GM19463 (cell line): Measurements from ENCODE around the gene THRB.

ENCODE experiments used
- ATAC-seq: cut with Tn5 transposase; IDR thresholded peaks from one replicate; pipeline ENCODE4 v1.9.1; 2021; ENCODE audit warnings: mild to moderate bottlenecking, moderate library complexity; ENCODE audit not compliant: unreplicated experiment

Gene THRB

GRCh38 chr3:24494618-24495325 lies at the start of gene THRB:
Gene THRB (minus strand): TSS chr3:24494850.
- peak; percentile 42 for ATAC-seq

- ATAC-seq, result no peak
These were observed 47.3 kb upstream of the THRB start for GRCh38 chr3:24541935-24542334.

- ATAC-seq, result no peak
These were observed 46.2 kb upstream of the THRB start for GRCh38 chr3:24540821-24541220.

GRCh38 chr3:24539699-24540098 lies 45.0 kb upstream of the THRB start:
- ATAC-seq, result no peak

- ATAC-seq, result no peak
These were observed 44.2 kb upstream of the THRB start for GRCh38 chr3:24538891-24539290.

- ATAC-seq, result no peak
These were observed 39.0 kb upstream of the THRB start for GRCh38 chr3:24533561-24534193.

- ATAC-seq, result no peak
These were observed 35.8 kb upstream of the THRB start for GRCh38 chr3:24530471-24530870.

- ATAC-seq, result no peak
These were observed 34.6 kb upstream of the THRB start for GRCh38 chr3:24529210-24529609.

GRCh38 chr3:24526640-24527212 lies 32.1 kb upstream of the THRB start:
- ATAC-seq, result no peak

- ATAC-seq, result no peak
These were observed 30.9 kb upstream of the THRB start for GRCh38 chr3:24525557-24525956.

- no peak for ATAC-seq
These were observed 30.4 kb upstream of the THRB start for GRCh38 chr3:24525022-24525421.

- ATAC-seq, result no peak
These were observed 29.5 kb upstream of the THRB start for GRCh38 chr3:24523988-24524727.

- ATAC-seq, result no peak
These were observed 28.6 kb upstream of the THRB start for GRCh38 chr3:24523215-24523614.

- ATAC-seq, result no peak
These were observed 27.5 kb upstream of the THRB start for GRCh38 chr3:24522146-24522579.

- ATAC-seq, result no peak
These were observed 26.9 kb upstream of the THRB start for GRCh38 chr3:24521420-24522145.

- no peak for ATAC-seq
These were observed 26.3 kb upstream of the THRB start for GRCh38 chr3:24520976-24521419.

GRCh38 chr3:24520101-24520495 lies 25.4 kb upstream of the THRB start:
- ATAC-seq, result no peak

- peak; percentile 60 for ATAC-seq
These were observed 24.9 kb upstream of the THRB start for GRCh38 chr3:24519368-24520100.

GRCh38 chr3:24518990-24519367 lies 24.3 kb upstream of the THRB start:
- ATAC-seq, result no peak

GRCh38 chr3:24514119-24514518 lies 19.5 kb upstream of the THRB start:
- ATAC-seq, result no peak
